Calu3 (cell line): ENCODE measurements around the gene SLC25A13. TPM values are rescaled to one million over a fixed set of nuclear protein-coding genes. Genes with fewer than 3 reads are reported as not detected.
A peak's percentile ranks its signal among the peaks of the same experiment; 100 is the strongest.

Experiments
- BruUV-seq: library from RNA; stranded (reverse); fragments of 400-500 nt; replicated peaks from 2 replicates; lab custom pipeline; 2021; lab: Mats Ljungman, UMichigan
- CTCF ChIA-PET: fragments of 300-600 bp; sonication (Branson Sonifier 250); formaldehyde crosslinking; loops from one replicate; lab custom pipeline; 2022; ENCODE audit warnings: antibody characterized with exemption; lab: Charles Lee
- DNase-seq: peaks from one replicate; pipeline ENCODE4 v3.0.0; 2022
- H3K27ac Mint-ChIP-seq: one replicate; pipeline ENCODE4 v1.8.0; 2022; ENCODE audit warnings: mixed read lengths; ENCODE audit not compliant: unreplicated experiment
- H3K27me3 Mint-ChIP-seq: one replicate; pipeline ENCODE4 v1.8.0; 2022; ENCODE audit warnings: mixed read lengths; ENCODE audit not compliant: unreplicated experiment
- H3K36me3 Mint-ChIP-seq: one replicate; pipeline ENCODE4 v1.8.0; 2022; ENCODE audit warnings: mild to moderate bottlenecking, moderate library complexity, mixed read lengths; ENCODE audit not compliant: insufficient read depth, unreplicated experiment
- H3K4me1 Mint-ChIP-seq: one replicate; pipeline ENCODE4 v1.8.0; 2022; ENCODE audit warnings: mild to moderate bottlenecking, low read depth, mixed read lengths; ENCODE audit not compliant: unreplicated experiment
- H3K4me3 Mint-ChIP-seq: one replicate; pipeline ENCODE4 v1.8.0; 2022; ENCODE audit warnings: mild to moderate bottlenecking, low read depth, moderate library complexity, mixed read lengths; ENCODE audit not compliant: unreplicated experiment
- H3K9me3 Mint-ChIP-seq: one replicate; pipeline ENCODE4 v1.8.0; 2022; ENCODE audit warnings: low read depth, mixed read lengths; ENCODE audit not compliant: unreplicated experiment
- CTCF ChIP-seq: fragments of 200-600 bp; IDR thresholded peaks from one replicate; pipeline ENCODE4 v1.8.0; 2022; ENCODE audit warnings: antibody characterized with exemption; ENCODE audit not compliant: unreplicated experiment
- intact Hi-C: fragments of 100-400 bp; cut with micrococcal nuclease; formaldehyde crosslinking; loops from one replicate; pipeline ENCODE4 v1.10.0; 2022; ENCODE audit not compliant: unreplicated experiment
- microRNA-seq: library from miRNA; unstranded; fragments of <30 nt; microRNA quantifications from one replicate; pipeline ENCODE4 v1.2.0, GENCODE V29; 2022
- total RNA-seq: library from RNA; stranded (reverse); gene quantifications from 2 replicates; pipeline ENCODE4 v1.2.3, GENCODE V29; 2022

The SLC25A13 gene
- total RNA-seq, 1 experiment from 2014 or later = 18.1 TPM

- peak overlapping the region; percentile 72 for H3K4me3 Mint-ChIP-seq
- intact Hi-C loops = loop anchor here (1.0 to 10.0 kb wide), 2 partner anchors 339 to 952 kb away; no protein-coding TSS in a partner anchor
- peak; percentile 53 for DNase-seq
These were observed 246.2 kb downstream of the SLC25A13 start for GRCh38 chr7:96075510-96076349.

DNA sequence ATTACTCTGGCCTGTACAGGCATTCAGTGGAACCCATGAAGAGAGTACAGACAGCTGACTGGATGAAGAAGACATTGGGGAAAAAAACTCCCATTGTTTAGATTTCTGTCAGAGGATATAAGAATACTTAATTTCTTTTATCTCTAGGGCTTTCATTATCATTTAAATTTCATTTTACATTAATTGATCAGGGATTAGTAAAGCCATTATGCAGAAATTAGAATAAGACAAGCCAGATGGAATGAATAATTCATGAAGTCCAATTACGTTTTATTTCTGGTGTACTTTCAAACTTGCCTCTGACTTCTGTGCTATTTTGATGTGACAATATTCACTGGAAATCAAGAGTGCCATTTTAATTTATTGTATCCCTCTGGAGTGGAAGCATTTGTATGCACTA, 247.0 kb downstream of the SLC25A13 start:
- H3K27ac Mint-ChIP-seq = no peak overlapping the region
- H3K9me3 Mint-ChIP-seq = no peaks in the 10 kb centered on the region
- H3K4me3 Mint-ChIP-seq = no peak overlapping the region
- intact Hi-C loops = loop anchor here (1.0 to 10.0 kb wide), 2 partner anchors 340 to 952 kb away; no protein-coding TSS in a partner anchor
- peaks cover 14% of the 10 kb centered on the region for H3K4me1 Mint-ChIP-seq
- DNase-seq = no peak
- no peaks in the 10 kb centered on the region for H3K27me3 Mint-ChIP-seq
- H3K36me3 Mint-ChIP-seq = peaks cover 9% of the 10 kb centered on the region
- CTCF ChIA-PET = interaction anchor here (0.8 to 1.0 kb wide), 2 partner anchors 182 to 953 kb away, joined by 3 to 4 read pairs; no protein-coding TSS in a partner anchor
- TF ChIP-seq CTCF = no peak
- no TSS peak for BruUV-seq

More at GRCh38 chr7:96075510-96076349, 246.2 kb downstream of the SLC25A13 start:
- Mint-ChIP-seq H3K9me3 (no peaks in the 10 kb centered on the region), H3K27me3 (no peaks in the 10 kb centered on the region), H3K27ac (no peak overlapping the region), H3K36me3 (peaks cover 9% of the 10 kb centered on the region), H3K4me1 (peaks cover 20% of the 10 kb centered on the region)
- peak; percentile 71 for TF ChIP-seq CTCF
- CTCF ChIA-PET = interaction anchor here (0.8 to 1.0 kb wide), 2 partner anchors 181 to 952 kb away, joined by 3 to 4 read pairs; no protein-coding TSS in a partner anchor
- BruUV-seq = no TSS peak

Small RNA genes lying within 50 kb of the gene (microRNA-seq; reads per million reads assigned to microRNA genes)
- gene MIR591 = not detected
